Tongue (tissue), 2 donors: ENCODE measurements around the gene UNKL. TPM values are rescaled to one million over a fixed set of nuclear protein-coding genes. Genes with fewer than 3 reads are reported as not detected.
A peak's percentile ranks its signal among the peaks of the same experiment; 100 is the strongest.

Source experiments
- DNase-seq: peaks from one replicate; pipeline ENCODE4 v3.0.0-alpha.2; 2015
- total RNA-seq: library from RNA; depleted of rRNA; stranded (reverse); fragments of >200 nt; gene quantifications from one replicate; pipeline ENCODE4 v1.2.3, GENCODE V29; 2014

Gene UNKL
- total RNA-seq, 1 donor from 2014 or later = 11.5 TPM

GRCh38 chr16:1401061-1401757 is 13.3 kb downstream of the UNKL start:
- DNase-seq = no peak

GRCh38 chr16:1398826-1399581 is 15.5 kb downstream of the UNKL start:
- DNase-seq = no peak

GRCh38 chr16:1398351-1398750 is 16.2 kb downstream of the UNKL start:
- DNase-seq = no peak

- no peak for DNase-seq
Observed at GRCh38 chr16:1397779-1398178, 16.7 kb downstream of the UNKL start.

GRCh38 chr16:1395444-1396031 is 19.0 kb downstream of the UNKL start:
- DNase-seq = no peak

- DNase-seq = no peak
Observed at GRCh38 chr16:1394367-1394951, 20.0 kb downstream of the UNKL start.

- no peak for DNase-seq
Observed at GRCh38 chr16:1393613-1394176, 20.8 kb downstream of the UNKL start.

- no peak for DNase-seq
Observed at GRCh38 chr16:1392826-1393225, 21.7 kb downstream of the UNKL start.

- no peak for DNase-seq
Observed at GRCh38 chr16:1390239-1390779, 24.2 kb downstream of the UNKL start.

GRCh38 chr16:1389762-1390161 is 24.7 kb downstream of the UNKL start:
- DNase-seq = no peak

GRCh38 chr16:1387331-1387730 is 27.2 kb downstream of the UNKL start:
- no peak for DNase-seq

GRCh38 chr16:1385232-1385631 is 29.3 kb downstream of the UNKL start:
- DNase-seq = no peak

GRCh38 chr16:1383556-1383955 is 30.9 kb downstream of the UNKL start:
- no peak for DNase-seq

GRCh38 chr16:1381612-1382406 is 32.7 kb downstream of the UNKL start:
- no peak for DNase-seq

GRCh38 chr16:1380195-1380594 is 34.3 kb downstream of the UNKL start:
- DNase-seq = no peak

- peak; percentile 47 for DNase-seq
Observed at GRCh38 chr16:1379304-1380076, 35.0 kb downstream of the UNKL start.

- peak; percentile 37 for DNase-seq
Observed at GRCh38 chr16:1378804-1379303, 35.6 kb downstream of the UNKL start.

GRCh38 chr16:1378087-1378803 is 36.3 kb downstream of the UNKL start:
- DNase-seq = no peak

GRCh38 chr16:1377406-1378010 is 37.0 kb downstream of the UNKL start:
- DNase-seq = no peak
